Measurements from ENCODE around the gene ESRRG.

The ESRRG gene

DNA sequence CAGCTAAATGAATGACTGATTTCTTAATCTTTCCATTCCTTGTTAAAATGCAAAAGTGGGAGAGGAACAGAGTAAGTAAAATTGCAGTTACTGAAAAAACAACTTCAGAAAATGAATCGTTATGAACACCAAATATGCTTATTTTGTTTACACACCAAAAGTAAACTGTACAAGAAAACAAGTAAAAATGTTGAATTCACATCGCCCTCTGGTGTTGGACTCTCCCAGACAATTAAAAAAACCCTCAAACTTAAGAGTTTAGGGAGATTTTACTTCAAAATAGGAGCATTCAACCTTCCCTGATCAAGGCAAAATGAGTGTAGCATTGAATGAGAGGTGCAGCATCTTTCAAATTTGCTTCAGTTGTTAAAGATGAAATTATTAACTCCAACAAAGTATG, 19.4 kb upstream of the ESRRG start:
- no peaks in the 10 kb centered on the region for H3K9me2 ChIP-seq (replicated peaks; ENCODE audit: insufficient read depth, low read length)
- H3K9me3 ChIP-seq (ENCODE audit: insufficient read depth, low read length) = no peaks in the 10 kb centered on the region
- H3K36me3 ChIP-seq (ENCODE audit: low read length) = no peaks in the 10 kb centered on the region
- H3K79me2 ChIP-seq (ENCODE audit: insufficient read depth, low read length) = no peaks in the 10 kb centered on the region
- H3K4me2 ChIP-seq (ENCODE audit: low read depth, low read length, poor library complexity, severe bottlenecking) = no peak overlapping the region
- H3F3A ChIP-seq (ENCODE audit: insufficient read depth) = no peaks in the 10 kb centered on the region
- no peak overlapping the region for H3K9ac ChIP-seq (ENCODE audit: low read length)
- H4K20me1 ChIP-seq (ENCODE audit: low read depth, low read length) = no peaks in the 10 kb centered on the region
- H3K27ac ChIP-seq (ENCODE audit: low read depth, low read length) = no peak overlapping the region
- no peak overlapping the region for H3K4me3 ChIP-seq (ENCODE audit: insufficient read depth, low read length, poor library complexity, severe bottlenecking)
- no peak overlapping the region for H2AFZ ChIP-seq (ENCODE audit: low read depth, low read length, severe bottlenecking)
- TF ChIP-seq EZH2phosphoT487 (conservative IDR thresholded peaks at IDR 0.05; ENCODE audit: low read length) = no peak
- TF ChIP-seq, protein P1, sequence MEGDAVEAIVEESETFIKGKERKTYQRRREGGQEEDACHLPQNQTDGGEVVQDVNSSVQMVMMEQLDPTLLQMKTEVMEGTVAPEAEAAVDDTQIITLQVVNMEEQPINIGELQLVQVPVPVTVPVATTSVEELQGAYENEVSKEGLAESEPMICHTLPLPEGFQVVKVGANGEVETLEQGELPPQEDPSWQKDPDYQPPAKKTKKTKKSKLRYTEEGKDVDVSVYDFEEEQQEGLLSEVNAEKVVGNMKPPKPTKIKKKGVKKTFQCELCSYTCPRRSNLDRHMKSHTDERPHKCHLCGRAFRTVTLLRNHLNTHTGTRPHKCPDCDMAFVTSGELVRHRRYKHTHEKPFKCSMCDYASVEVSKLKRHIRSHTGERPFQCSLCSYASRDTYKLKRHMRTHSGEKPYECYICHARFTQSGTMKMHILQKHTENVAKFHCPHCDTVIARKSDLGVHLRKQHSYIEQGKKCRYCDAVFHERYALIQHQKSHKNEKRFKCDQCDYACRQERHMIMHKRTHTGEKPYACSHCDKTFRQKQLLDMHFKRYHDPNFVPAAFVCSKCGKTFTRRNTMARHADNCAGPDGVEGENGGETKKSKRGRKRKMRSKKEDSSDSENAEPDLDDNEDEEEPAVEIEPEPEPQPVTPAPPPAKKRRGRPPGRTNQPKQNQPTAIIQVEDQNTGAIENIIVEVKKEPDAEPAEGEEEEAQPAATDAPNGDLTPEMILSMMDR (IDR thresholded peaks at IDR 0.05; ENCODE audit: insufficient read depth, low read length, poor library complexity, severe bottlenecking) = no peak
- H3K27me3 ChIP-seq (ENCODE audit: low read length) = no peaks in the 10 kb centered on the region

DNA sequence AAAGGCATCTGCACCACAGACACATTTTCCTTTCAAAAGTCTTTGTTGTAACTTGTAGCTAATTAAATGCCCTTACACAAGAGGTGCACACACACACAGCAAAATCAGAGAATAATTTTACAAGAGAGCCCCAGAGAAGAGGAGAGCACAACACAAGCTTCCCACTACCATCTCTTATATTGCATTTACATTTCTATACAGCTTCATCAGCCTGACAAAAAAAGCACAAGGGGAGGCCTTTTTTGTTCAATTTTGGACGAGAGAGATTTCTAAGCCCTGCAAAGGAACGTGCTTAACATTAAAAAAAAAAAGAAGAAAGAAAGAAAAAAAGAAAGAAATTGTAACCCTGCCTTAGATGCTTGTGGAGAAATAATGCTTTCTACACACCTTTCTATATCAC, 17.1 kb upstream of the ESRRG start:
- no peak overlapping the region for H3K4me2 ChIP-seq (ENCODE audit: low read depth, low read length, poor library complexity, severe bottlenecking)

DNA sequence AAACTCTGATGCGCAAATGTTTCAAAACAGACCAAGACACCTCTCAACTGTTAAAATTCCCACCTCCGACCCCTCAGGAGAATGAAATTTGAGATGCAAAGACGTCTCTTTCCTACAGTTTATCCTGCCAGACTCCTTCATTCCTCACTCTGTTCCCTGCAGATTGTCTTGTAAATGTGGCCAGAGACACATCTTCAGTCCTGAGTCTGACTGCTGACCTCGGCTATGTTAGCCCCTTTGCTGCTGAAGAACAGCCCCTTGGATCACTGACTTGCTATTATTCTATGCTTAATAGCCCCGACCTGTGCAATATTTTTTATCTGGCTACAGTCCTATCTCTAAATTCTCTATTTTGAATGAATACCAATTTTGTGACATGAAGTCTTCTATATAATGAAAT, 16.6 kb upstream of the ESRRG start:
- Histone ChIP-seq H3K9ac (ENCODE audit: low read length) (no peak overlapping the region), H3K9me2 (replicated peaks; ENCODE audit: insufficient read depth, low read length) (no peaks in the 10 kb centered on the region), H3K27ac (ENCODE audit: low read depth, low read length) (no peak overlapping the region), H3K27me3 (ENCODE audit: low read length) (no peaks in the 10 kb centered on the region), H3K4me2 (ENCODE audit: low read depth, low read length, poor library complexity, severe bottlenecking) (no peak overlapping the region), H3F3A (ENCODE audit: insufficient read depth) (no peaks in the 10 kb centered on the region), H3K79me2 (ENCODE audit: insufficient read depth, low read length) (no peaks in the 10 kb centered on the region), H4K20me1 (ENCODE audit: low read depth, low read length) (no peaks in the 10 kb centered on the region), H2AFZ (ENCODE audit: low read depth, low read length, severe bottlenecking) (no peak overlapping the region), H3K36me3 (ENCODE audit: low read length) (no peaks in the 10 kb centered on the region), H3K4me3 (ENCODE audit: insufficient read depth, low read length, poor library complexity, severe bottlenecking) (no peak overlapping the region), H3K9me3 (ENCODE audit: insufficient read depth, low read length) (no peaks in the 10 kb centered on the region)
- TF ChIP-seq EZH2phosphoT487 (conservative IDR thresholded peaks at IDR 0.05; ENCODE audit: low read length) = no peak

More for the DNA sequence above, 17.1 kb upstream of the ESRRG start:
- H3K27ac ChIP-seq (ENCODE audit: low read depth, low read length) = no peak overlapping the region
- no peaks in the 10 kb centered on the region for H3K36me3 ChIP-seq (ENCODE audit: low read length)
- H3K4me3 ChIP-seq (ENCODE audit: insufficient read depth, low read length, poor library complexity, severe bottlenecking) = no peak overlapping the region
- TF ChIP-seq, protein P1 (IDR thresholded peaks at IDR 0.05; ENCODE audit: insufficient read depth, low read length, poor library complexity, severe bottlenecking) = no peak
- TF ChIP-seq EZH2phosphoT487 (conservative IDR thresholded peaks at IDR 0.05; ENCODE audit: low read length) = no peak
- H3K9me2 ChIP-seq (replicated peaks; ENCODE audit: insufficient read depth, low read length) = no peaks in the 10 kb centered on the region
- no peak overlapping the region for H3K9ac ChIP-seq (ENCODE audit: low read length)
- no peak overlapping the region for H2AFZ ChIP-seq (ENCODE audit: low read depth, low read length, severe bottlenecking)
- no peaks in the 10 kb centered on the region for H3F3A ChIP-seq (ENCODE audit: insufficient read depth)
- H3K79me2 ChIP-seq (ENCODE audit: insufficient read depth, low read length) = no peaks in the 10 kb centered on the region
- H3K9me3 ChIP-seq (ENCODE audit: insufficient read depth, low read length) = no peaks in the 10 kb centered on the region
- H3K27me3 ChIP-seq (ENCODE audit: low read length) = no peaks in the 10 kb centered on the region
- no peaks in the 10 kb centered on the region for H4K20me1 ChIP-seq (ENCODE audit: low read depth, low read length)

DNA sequence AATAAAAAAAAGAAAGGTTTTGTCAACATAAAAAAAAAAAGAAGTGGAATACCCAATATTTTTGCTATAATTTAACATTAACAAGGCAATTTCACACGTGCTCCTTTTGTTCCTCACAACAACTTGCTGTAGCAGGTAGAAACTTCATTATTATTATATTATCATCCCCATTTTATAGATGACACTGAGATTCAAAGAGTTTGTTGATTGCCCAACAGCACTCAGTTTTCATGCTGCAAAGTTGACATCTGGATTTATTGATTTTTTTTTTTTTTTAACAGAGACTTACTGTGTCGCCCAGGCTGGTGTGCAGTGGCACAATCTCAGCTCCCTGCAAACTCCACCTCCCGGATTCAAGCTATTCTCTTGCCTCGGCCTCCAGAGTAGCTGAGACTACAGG, 8.9 kb upstream of the ESRRG start:
- no peak for TF ChIP-seq EZH2phosphoT487 (conservative IDR thresholded peaks at IDR 0.05; ENCODE audit: low read length)
- TF ChIP-seq, protein P1 (IDR thresholded peaks at IDR 0.05; ENCODE audit: insufficient read depth, low read length, poor library complexity, severe bottlenecking) = no peak

More for the DNA sequence above, 8.9 kb upstream of the ESRRG start:
- Histone ChIP-seq H3K9ac (ENCODE audit: low read length) (no peak overlapping the region), H3K27ac (ENCODE audit: low read depth, low read length) (no peak overlapping the region), H3K9me3 (ENCODE audit: insufficient read depth, low read length) (no peaks in the 10 kb centered on the region), H3F3A (ENCODE audit: insufficient read depth) (no peaks in the 10 kb centered on the region), H2AFZ (ENCODE audit: low read depth, low read length, severe bottlenecking) (no peak overlapping the region), H3K4me2 (ENCODE audit: low read depth, low read length, poor library complexity, severe bottlenecking) (no peak overlapping the region), H3K27me3 (ENCODE audit: low read length) (no peaks in the 10 kb centered on the region), H3K9me2 (replicated peaks; ENCODE audit: insufficient read depth, low read length) (no peaks in the 10 kb centered on the region), H3K36me3 (ENCODE audit: low read length) (no peaks in the 10 kb centered on the region), H3K4me3 (ENCODE audit: insufficient read depth, low read length, poor library complexity, severe bottlenecking) (no peak overlapping the region), H3K79me2 (ENCODE audit: insufficient read depth, low read length) (no peaks in the 10 kb centered on the region), H4K20me1 (ENCODE audit: low read depth, low read length) (no peaks in the 10 kb centered on the region)
